ENCODE measurements around the gene PDIA2.

GRCh38 chr16:280552-280951 lies 2.4 kb upstream of the PDIA2 start, which contains the start of gene ARHGDIG:
- TF ChIP-seq POLR2A (IDR thresholded peaks at IDR 0.05) = no peak
- TF ChIP-seq, protein P1, sequence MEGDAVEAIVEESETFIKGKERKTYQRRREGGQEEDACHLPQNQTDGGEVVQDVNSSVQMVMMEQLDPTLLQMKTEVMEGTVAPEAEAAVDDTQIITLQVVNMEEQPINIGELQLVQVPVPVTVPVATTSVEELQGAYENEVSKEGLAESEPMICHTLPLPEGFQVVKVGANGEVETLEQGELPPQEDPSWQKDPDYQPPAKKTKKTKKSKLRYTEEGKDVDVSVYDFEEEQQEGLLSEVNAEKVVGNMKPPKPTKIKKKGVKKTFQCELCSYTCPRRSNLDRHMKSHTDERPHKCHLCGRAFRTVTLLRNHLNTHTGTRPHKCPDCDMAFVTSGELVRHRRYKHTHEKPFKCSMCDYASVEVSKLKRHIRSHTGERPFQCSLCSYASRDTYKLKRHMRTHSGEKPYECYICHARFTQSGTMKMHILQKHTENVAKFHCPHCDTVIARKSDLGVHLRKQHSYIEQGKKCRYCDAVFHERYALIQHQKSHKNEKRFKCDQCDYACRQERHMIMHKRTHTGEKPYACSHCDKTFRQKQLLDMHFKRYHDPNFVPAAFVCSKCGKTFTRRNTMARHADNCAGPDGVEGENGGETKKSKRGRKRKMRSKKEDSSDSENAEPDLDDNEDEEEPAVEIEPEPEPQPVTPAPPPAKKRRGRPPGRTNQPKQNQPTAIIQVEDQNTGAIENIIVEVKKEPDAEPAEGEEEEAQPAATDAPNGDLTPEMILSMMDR (IDR thresholded peaks at IDR 0.05) = no peak

Measured in heart left ventricle (tissue), 13 donors.